Tibial nerve (tissue), 3 donors: ENCODE data around the gene AP3D1.

Source experiments
- POLR2A ChIP-seq, 2 donors: fragments of 450-650 bp; IDR thresholded peaks; one replicate each; pipeline ENCODE4 v1.6.1; 2017; ENCODE audit warnings: antibody characterized with exemption in 2 of 2, mild to moderate bottlenecking in 2 of 2, moderate library complexity in 2 of 2
- TF ChIP-seq, protein P1 (sequence below), 5 experiments: fragments of 200-600 bp in 3 of 5; fragments of 450-650 bp in 2 of 5; sonication (generic) in 3 of 5; IDR thresholded peaks; one replicate each; pipeline ENCODE4 v1.5.1; 2016 to 2019; ENCODE audit warnings: antibody characterized with exemption in 5 of 5, mild to moderate bottlenecking in 3 of 5, moderate library complexity in 2 of 5

DNA sequence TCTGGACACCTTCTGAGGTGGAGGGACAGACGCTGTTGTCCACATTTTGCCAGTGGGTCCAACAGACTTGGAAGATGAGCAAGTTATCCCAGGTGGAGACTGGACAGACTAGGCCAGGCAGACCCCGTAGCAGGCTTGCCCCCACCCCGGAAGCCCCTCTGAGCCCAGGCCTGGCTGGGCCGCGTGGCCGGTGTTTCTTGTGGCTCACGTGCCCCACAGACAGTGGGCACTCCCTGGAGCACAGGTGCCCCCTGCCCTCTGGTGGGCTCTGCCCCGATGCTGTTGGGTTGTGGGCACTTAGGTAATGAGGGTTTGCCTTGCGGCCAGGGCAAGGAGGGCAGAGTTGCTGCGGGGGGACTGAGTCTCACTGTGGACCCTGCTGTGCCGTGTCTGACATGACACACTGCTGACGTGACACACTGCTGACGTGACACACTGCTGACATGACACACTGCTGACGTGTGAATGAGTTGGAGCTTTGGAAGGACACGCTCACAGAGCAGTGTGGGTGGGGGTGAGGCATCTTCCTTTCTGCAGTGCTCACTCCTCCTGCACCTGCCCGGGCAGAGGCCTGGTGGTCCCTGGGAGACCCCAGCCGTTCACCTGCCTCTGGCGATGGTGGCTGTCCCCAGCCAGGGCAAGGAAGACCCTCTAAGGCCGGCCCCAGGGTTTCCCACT lies 37.5 kb upstream of the AP3D1 start:
- TF ChIP-seq, protein P1, sequence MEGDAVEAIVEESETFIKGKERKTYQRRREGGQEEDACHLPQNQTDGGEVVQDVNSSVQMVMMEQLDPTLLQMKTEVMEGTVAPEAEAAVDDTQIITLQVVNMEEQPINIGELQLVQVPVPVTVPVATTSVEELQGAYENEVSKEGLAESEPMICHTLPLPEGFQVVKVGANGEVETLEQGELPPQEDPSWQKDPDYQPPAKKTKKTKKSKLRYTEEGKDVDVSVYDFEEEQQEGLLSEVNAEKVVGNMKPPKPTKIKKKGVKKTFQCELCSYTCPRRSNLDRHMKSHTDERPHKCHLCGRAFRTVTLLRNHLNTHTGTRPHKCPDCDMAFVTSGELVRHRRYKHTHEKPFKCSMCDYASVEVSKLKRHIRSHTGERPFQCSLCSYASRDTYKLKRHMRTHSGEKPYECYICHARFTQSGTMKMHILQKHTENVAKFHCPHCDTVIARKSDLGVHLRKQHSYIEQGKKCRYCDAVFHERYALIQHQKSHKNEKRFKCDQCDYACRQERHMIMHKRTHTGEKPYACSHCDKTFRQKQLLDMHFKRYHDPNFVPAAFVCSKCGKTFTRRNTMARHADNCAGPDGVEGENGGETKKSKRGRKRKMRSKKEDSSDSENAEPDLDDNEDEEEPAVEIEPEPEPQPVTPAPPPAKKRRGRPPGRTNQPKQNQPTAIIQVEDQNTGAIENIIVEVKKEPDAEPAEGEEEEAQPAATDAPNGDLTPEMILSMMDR (IDR thresholded peaks at IDR 0.05) = no peak
- TF ChIP-seq POLR2A (IDR thresholded peaks at IDR 0.05) = no peak
